ENCODE results near the gene REL.

REL gene

GRCh38 chr2:60966507-60967405 is 85.4 kb downstream of the REL start:
- ATAC-seq = no peak
- TF ChIP-seq TOX (CRISPR knock-in tag; IDR thresholded peaks at IDR 0.05; ENCODE audit: borderline replicate concordance) (no peak), ZNF70 (CRISPR knock-in tag; IDR thresholded peaks at IDR 0.05) (no peak), PATZ1 (CRISPR knock-in tag; IDR thresholded peaks at IDR 0.05; ENCODE audit: borderline replicate concordance) (no peak), RARB (CRISPR knock-in tag; IDR thresholded peaks at IDR 0.05) (no peak), ARNTL (CRISPR knock-in tag; IDR thresholded peaks at IDR 0.05; ENCODE audit: borderline replicate concordance, low read depth) (no peak), ESRRG (CRISPR knock-in tag; IDR thresholded peaks at IDR 0.05) (no peak), ZNF565 (CRISPR knock-in tag; conservative IDR thresholded peaks at IDR 0.05; ENCODE audit: low read depth) (no peak), ZFP3 (CRISPR knock-in tag; IDR thresholded peaks at IDR 0.05) (no peak), ZNF8 (CRISPR knock-in tag; IDR thresholded peaks at IDR 0.05) (no peak), BACH2 (CRISPR knock-in tag; IDR thresholded peaks at IDR 0.05; ENCODE audit: borderline replicate concordance) (no peak)

GRCh38 chr2:60972889-60973656 is 91.7 kb downstream of the REL start:
- TF ChIP-seq ISL1 (CRISPR knock-in tag; IDR thresholded peaks at IDR 0.05) (no peak), PATZ1 (CRISPR knock-in tag; IDR thresholded peaks at IDR 0.05; ENCODE audit: borderline replicate concordance) (no peak), ZFP30 (CRISPR knock-in tag; IDR thresholded peaks at IDR 0.05) (no peak), TOX (CRISPR knock-in tag; IDR thresholded peaks at IDR 0.05; ENCODE audit: borderline replicate concordance) (no peak), RARB (CRISPR knock-in tag; IDR thresholded peaks at IDR 0.05) (no peak), SNAI2 (CRISPR knock-in tag; IDR thresholded peaks at IDR 0.05) (no peak), OSR1 (CRISPR knock-in tag; IDR thresholded peaks at IDR 0.05) (no peak), CSRNP3 (CRISPR knock-in tag; IDR thresholded peaks at IDR 0.05) (no peak), ARNTL (CRISPR knock-in tag; IDR thresholded peaks at IDR 0.05; ENCODE audit: borderline replicate concordance, low read depth) (no peak), BACH2 (CRISPR knock-in tag; IDR thresholded peaks at IDR 0.05; ENCODE audit: borderline replicate concordance) (no peak)
- no peak for ATAC-seq

GRCh38 chr2:60973705-60974104 is 92.3 kb downstream of the REL start:
- TF ChIP-seq BACH2 (CRISPR knock-in tag; IDR thresholded peaks at IDR 0.05; ENCODE audit: borderline replicate concordance) = no peak
- no peak for TF ChIP-seq CSRNP3 (CRISPR knock-in tag; IDR thresholded peaks at IDR 0.05)
- no peak for TF ChIP-seq TSHZ2 (CRISPR knock-in tag; IDR thresholded peaks at IDR 0.05)
- TF ChIP-seq GLIS3 (CRISPR knock-in tag; IDR thresholded peaks at IDR 0.05) = no peak
- TF ChIP-seq PATZ1 (CRISPR knock-in tag; IDR thresholded peaks at IDR 0.05; ENCODE audit: borderline replicate concordance) = no peak
- ATAC-seq = no peak

Measured in SK-N-SH treated with all-trans-retinoic acid at 6 μM for 48 hours (cell line).